Stimulated activated CD4-positive, alpha-beta T cell treated with anti-CD3 and anti-CD28 coated beads, Interleukin-12 subunit alpha, Interleukin-12 subunit beta, amount 100 ng/mL, for 4 hours (primary cell): Measurements from ENCODE around the gene TFPI.

Experiments
- DNase-seq: peaks from one replicate; pipeline ENCODE4 v3.0.0-alpha.2; 2020

TFPI gene

GRCh38 chr2:187461294-187462261 lies 92.7 kb downstream of the TFPI start:
- no peak for DNase-seq

GRCh38 chr2:187459256-187459655 lies 95.0 kb downstream of the TFPI start:
- DNase-seq = no peak

DNA sequence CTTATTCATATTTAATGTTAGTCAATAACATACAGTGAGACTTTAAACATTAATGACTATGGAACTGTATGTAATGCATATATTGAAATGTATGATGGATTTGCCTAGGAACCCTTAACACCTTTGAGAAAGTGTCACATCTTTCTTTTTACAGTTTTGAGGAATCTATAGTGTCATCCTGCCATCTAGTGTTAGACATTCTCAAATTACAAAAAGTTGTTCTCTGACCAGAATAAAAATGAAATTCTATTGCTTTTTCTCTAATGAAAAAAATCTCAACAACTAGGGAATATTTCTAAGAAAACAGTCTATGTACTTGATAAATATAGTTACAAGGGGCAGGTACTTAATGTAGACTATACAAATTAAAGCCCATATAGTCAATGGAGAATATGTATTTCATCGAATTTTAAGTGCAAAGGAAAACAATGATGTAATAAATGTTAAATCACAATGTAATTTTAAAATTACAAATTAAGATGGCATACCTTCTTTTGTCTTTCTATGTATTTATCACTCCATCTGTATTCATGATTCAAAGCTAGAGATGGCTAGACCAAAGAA lies 101.1 kb downstream of the TFPI start:
- DNase-seq = no peak

GRCh38 chr2:187451510-187451909 lies 102.7 kb downstream of the TFPI start:
- no peak for DNase-seq

- DNase-seq = no peak
Measured at GRCh38 chr2:187447336-187447735, 106.9 kb downstream of the TFPI start.

- DNase-seq = no peak
Measured at GRCh38 chr2:187446711-187447110, 107.5 kb downstream of the TFPI start.

DNA sequence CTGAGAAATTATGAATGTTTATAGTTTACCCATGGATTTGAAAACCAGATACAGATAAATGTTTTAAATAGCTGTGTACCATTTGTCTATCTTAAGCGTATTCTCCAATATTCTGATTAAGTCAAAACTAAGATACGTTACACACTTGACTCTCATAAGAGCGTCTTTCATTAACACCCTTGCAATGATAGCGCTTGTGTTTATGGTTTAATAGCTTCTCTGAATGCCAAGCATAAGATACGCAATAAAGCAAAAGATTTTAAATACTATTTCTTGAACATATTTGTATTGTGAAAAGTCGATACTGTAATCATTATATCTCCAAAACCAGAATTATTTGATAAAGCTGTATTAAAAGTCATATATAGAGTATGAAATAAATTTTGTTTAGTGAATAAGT lies 109.2 kb downstream of the TFPI start:
- no peak for DNase-seq

GRCh38 chr2:187442778-187443177 lies 111.5 kb downstream of the TFPI start:
- no peak for DNase-seq

DNA sequence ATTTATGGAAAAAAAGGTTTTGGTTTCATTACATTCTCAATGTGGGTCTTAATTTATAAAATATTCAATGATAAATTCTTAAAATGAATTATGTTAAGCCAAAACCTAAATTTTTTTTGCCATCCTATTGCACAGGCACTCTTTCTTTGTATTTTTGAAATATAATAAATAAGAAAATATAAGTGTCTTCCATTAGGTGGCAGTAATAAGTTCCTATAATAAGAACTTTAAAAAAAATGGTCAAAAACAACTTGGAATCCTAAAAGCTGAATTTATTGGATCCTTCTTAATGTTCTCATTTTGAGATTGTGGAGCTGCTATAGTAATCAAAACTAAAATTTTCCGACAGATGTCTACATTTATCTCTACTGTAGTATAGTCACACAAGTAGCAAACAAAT lies 111.9 kb downstream of the TFPI start:
- no peak for DNase-seq

GRCh38 chr2:187440101-187440675 lies 114.0 kb downstream of the TFPI start:
- DNase-seq = no peak

- DNase-seq = no peak
Measured at GRCh38 chr2:187438455-187438854, 115.8 kb downstream of the TFPI start.

GRCh38 chr2:187435756-187436155 lies 118.5 kb downstream of the TFPI start:
- DNase-seq = no peak

GRCh38 chr2:187435078-187435477 lies 119.2 kb downstream of the TFPI start:
- no peak for DNase-seq

GRCh38 chr2:187434342-187434785 lies 119.9 kb downstream of the TFPI start:
- DNase-seq = no peak

GRCh38 chr2:187431911-187432310 lies 122.3 kb downstream of the TFPI start:
- no peak for DNase-seq

GRCh38 chr2:187429989-187430388 lies 124.2 kb downstream of the TFPI start:
- DNase-seq = no peak

DNA sequence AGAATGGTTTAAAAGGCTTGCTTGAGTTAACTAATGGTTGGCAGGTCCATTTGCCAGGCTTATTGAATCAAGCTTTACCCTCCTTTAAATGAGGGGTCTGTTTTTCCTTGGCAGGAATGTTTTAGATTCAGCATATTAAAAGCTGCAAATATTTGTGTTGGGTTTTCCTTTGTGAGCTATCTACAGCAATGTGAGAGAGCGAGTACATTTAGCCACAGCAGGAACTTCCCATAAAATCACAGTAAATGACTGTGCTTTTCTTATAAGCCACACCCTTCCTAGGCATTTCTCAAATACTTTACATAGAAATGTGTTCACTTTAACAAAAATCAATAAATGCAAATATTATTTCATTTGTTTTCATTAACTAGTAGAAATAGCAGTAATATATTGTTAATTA lies 130.1 kb downstream of the TFPI start:
- no peak for DNase-seq

DNA sequence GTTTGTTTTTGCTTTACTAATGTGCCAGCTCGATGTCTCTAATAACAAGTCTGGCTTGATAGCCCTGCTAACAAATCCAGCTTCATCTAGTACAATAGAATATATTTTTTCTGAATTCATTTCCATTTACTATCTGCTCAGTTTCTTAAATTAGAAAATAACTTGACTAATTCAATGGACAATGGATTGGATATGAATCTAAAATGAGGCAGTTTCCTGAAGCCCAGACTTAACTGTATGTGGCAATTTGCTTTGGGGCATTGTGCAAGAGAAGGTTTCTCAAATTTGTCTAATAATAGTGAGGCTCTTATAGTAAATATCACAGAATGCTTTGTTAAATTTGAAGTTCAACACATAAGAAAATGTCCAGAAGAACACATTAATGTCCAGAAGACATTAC lies 132.0 kb downstream of the TFPI start:
- DNase-seq = no peak

DNA sequence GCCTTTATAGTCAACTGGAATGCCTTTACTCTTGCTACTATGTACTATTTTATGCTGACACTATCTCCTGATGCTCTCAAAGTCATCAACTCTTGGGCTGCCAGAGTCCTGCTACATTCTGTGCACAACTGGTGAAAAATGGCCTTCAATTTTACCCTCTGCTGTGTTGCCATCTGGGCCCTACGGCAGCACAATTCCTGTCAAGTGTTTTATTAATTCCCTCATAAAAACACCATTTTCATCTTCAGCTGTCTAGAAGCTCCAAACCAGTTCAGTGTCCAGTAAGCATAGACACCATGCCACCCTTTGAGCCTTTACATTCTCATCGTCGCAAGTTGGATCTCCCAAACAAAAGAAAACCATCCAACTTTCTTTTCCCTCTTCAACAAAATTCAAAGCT lies 132.7 kb downstream of the TFPI start:
- DNase-seq = no peak

GRCh38 chr2:187419808-187420207 lies 134.4 kb downstream of the TFPI start:
- DNase-seq = no peak

GRCh38 chr2:187415449-187415848 lies 138.8 kb downstream of the TFPI start:
- DNase-seq = no peak
